ENCODE results near the gene SFTA2. TPM values are rescaled to one million over a fixed set of nuclear protein-coding genes. Genes with fewer than 3 reads are reported as not detected.
A peak's percentile ranks its signal among the peaks of the same experiment; 100 is the strongest.

The SFTA2 gene
- total RNA-seq, 1 experiment from 2014 or later: not detected

DNA sequence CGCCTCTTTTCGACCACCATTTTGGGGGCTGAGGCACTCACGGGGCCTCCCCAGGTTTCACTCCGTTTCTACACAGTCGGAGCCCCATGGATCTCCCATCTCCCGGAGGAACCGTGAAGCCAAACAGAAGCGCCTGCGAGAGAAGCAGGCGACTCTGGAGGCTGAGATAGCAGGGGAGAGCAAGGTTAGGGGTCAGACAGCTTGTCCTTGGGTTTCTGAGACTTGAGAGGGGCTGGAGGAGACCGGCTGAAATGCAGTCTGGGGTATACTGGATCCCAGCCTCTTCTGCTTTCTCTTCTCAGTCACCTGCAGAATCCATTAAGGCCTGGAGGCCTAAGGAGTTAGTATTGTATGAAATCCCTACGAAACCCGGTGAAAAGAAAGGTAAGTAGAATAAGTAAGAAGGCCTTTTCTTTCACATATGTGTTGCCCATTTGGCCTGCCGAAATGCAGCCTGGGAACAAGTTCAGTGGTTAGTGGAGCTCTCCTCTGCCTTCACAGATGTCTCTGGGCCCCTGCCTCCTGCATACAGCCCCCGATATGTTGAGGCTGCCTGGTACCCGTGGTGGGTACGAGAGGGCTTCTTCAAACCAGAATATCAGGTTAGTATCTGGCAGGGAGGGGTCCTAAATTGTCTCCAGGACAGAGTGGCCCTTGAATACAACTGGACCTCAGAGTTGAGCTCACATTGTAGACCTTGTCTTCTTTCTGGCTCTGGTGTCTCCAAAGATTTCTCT is 16.9 kb downstream of the SFTA2 start:
- no CpG with 5 or more reads among the region's 17 CpGs for WGBS (ENCODE audit: extremely low coverage, insufficient read length, low lambda C conversion rate)
- Histone ChIP-seq H2AFZ (ENCODE audit: low read length) (no peak overlapping the region), H3K27ac (ENCODE audit: insufficient read length, low read depth, low read length) (no peak overlapping the region)

More for the DNA sequence above, 16.9 kb downstream of the SFTA2 start:
- no peak for DNase-seq
- H3K79me1 ChIP-seq (ENCODE audit: insufficient read depth, low read depth, low read length, poor library complexity, severe bottlenecking): no peaks in the 10 kb centered on the region
- Mint-ChIP-seq H3K36me3 (ENCODE audit: insufficient read depth in 1 of 3, low read depth in 3 of 3) (peaks cover 41 to 78% (median 75%) of the 10 kb centered on the region in 3 experiments), H3K4me1 (peaks cover 22 to 26% of the 10 kb centered on the region in 2 experiments), H3K4me3 (peak overlapping the region; percentile 82 to 93), H3K9me3 (no peaks in the 10 kb centered on the region), H3K27me3 (ENCODE audit: low read depth) (no peaks in the 10 kb centered on the region; the same call in none of the 2 replicates), H3K27ac (peak overlapping the region; percentile 26 to 89 (median 53); a peak in 3 of 7 replicates)
- no peak overlapping the region for H2BK5ac ChIP-seq (ENCODE audit: insufficient read length, low read length)
- no peak overlapping the region for H3K18ac ChIP-seq (ENCODE audit: insufficient read length, low read depth, low read length)
- no peaks in the 10 kb centered on the region for H3K27me3 ChIP-seq (ENCODE audit: insufficient read depth, low read length)
- H2BK15ac ChIP-seq (ENCODE audit: low read depth, low read length): no peak overlapping the region
- H4K91ac ChIP-seq (ENCODE audit: insufficient read length, low read depth, low read length): no peak overlapping the region
- H3K4me2 ChIP-seq (ENCODE audit: insufficient read depth, insufficient read length, low read length): peak overlapping the region; percentile 78
- no peaks in the 10 kb centered on the region for H3K9me3 ChIP-seq (ENCODE audit: control insufficient read depth, low read depth, low read length)
- H3K4me1 ChIP-seq (ENCODE audit: insufficient read depth, low read length): no peaks in the 10 kb centered on the region
- no peak overlapping the region for H4K5ac ChIP-seq (ENCODE audit: insufficient read length, low read depth, low read length)
- no peak overlapping the region for H2AK5ac ChIP-seq (ENCODE audit: insufficient read length, low read length)
- no peaks in the 10 kb centered on the region for H4K20me1 ChIP-seq (ENCODE audit: control insufficient read depth, insufficient read depth, insufficient read length)
- peaks cover 10% of the 10 kb centered on the region for H3K23me2 ChIP-seq (ENCODE audit: insufficient read length, low read depth, low read length, poor library complexity, severe bottlenecking)
- no peak overlapping the region for H3K56ac ChIP-seq (ENCODE audit: insufficient read length, low read depth, low read length)
- H2BK20ac ChIP-seq (ENCODE audit: low read depth, low read length, poor library complexity, severe bottlenecking): no peak overlapping the region
- H2BK120ac ChIP-seq (ENCODE audit: low read depth, low read length, poor library complexity, severe bottlenecking): no peak overlapping the region
- no peak overlapping the region for H3T11ph ChIP-seq (ENCODE audit: low read length)
- TF ChIP-seq, protein P1, sequence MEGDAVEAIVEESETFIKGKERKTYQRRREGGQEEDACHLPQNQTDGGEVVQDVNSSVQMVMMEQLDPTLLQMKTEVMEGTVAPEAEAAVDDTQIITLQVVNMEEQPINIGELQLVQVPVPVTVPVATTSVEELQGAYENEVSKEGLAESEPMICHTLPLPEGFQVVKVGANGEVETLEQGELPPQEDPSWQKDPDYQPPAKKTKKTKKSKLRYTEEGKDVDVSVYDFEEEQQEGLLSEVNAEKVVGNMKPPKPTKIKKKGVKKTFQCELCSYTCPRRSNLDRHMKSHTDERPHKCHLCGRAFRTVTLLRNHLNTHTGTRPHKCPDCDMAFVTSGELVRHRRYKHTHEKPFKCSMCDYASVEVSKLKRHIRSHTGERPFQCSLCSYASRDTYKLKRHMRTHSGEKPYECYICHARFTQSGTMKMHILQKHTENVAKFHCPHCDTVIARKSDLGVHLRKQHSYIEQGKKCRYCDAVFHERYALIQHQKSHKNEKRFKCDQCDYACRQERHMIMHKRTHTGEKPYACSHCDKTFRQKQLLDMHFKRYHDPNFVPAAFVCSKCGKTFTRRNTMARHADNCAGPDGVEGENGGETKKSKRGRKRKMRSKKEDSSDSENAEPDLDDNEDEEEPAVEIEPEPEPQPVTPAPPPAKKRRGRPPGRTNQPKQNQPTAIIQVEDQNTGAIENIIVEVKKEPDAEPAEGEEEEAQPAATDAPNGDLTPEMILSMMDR (conservative IDR thresholded peaks at IDR 0.05): no peak
- no peak overlapping the region for H4K8ac ChIP-seq (replicated peaks; ENCODE audit: insufficient read length, low read depth, low read length)
- no peak overlapping the region for H3K4ac ChIP-seq (ENCODE audit: low read depth, low read length)
- no peak overlapping the region for H2BK12ac ChIP-seq (ENCODE audit: insufficient read length, low read depth, low read length)
- H3K79me2 ChIP-seq (ENCODE audit: insufficient read depth, low read length): no peaks in the 10 kb centered on the region
- peak overlapping the region; percentile 28 for H3K9ac ChIP-seq (ENCODE audit: extremely low read depth, insufficient read length, low read length)
- no peak overlapping the region for H3K23ac ChIP-seq (ENCODE audit: insufficient read length, low read depth, low read length)
- H3K14ac ChIP-seq (ENCODE audit: insufficient read depth, low read length): no peak overlapping the region

All from H9 (cell line).